HepG2 (cell line): ENCODE measurements around the gene TMEM260. TPM values are rescaled to one million over a fixed set of nuclear protein-coding genes. Genes with fewer than 3 reads are reported as not detected.
A peak's percentile ranks its signal among the peaks of the same experiment; 100 is the strongest.

Experiments
- CBX5 ChIP-seq: sonication (generic); formaldehyde crosslinking; IDR thresholded peaks from 2 replicates; pipeline ENCODE4 v1.4.0; 2020; ENCODE audit warnings: missing genetic modification reagents, borderline replicate concordance
- EP300 ChIP-seq, 3 experiments: sonication (generic) in 1 of 3; formaldehyde crosslinking in 1 of 3; IDR thresholded peaks; 2 replicates each; pipeline versions ENCODE4 v1.5.1 to v1.6.1; 2011 to 2020; ENCODE audit warnings: low read depth in 2 of 3, low read length in 2 of 3, borderline replicate concordance in 1 of 3, improper control_type of control experiment in 1 of 3, mild to moderate bottlenecking in 1 of 3, missing genetic modification reagents in 1 of 3, moderate library complexity in 1 of 3
- KDM3A ChIP-seq: IDR thresholded peaks from 2 replicates; pipeline ENCODE4 v1.6.1; 2018; ENCODE audit warnings: low read depth, missing compliant biosample characterization
- MEIS2 ChIP-seq: sonication (generic); formaldehyde crosslinking; IDR thresholded peaks from 2 replicates; pipeline ENCODE4 v1.9.0; 2021; ENCODE audit warnings: mild to moderate bottlenecking, missing genetic modification reagents
- MYPOP ChIP-seq: sonication (generic); formaldehyde crosslinking; IDR thresholded peaks from 2 replicates; pipeline ENCODE4 v1.8.1; 2023; ENCODE audit warnings: mild to moderate bottlenecking, moderate library complexity, missing genetic modification reagents
- PHF8 ChIP-seq: sonication (generic); formaldehyde crosslinking; IDR thresholded peaks from 2 replicates; pipeline ENCODE4 v1.5.0; 2020; ENCODE audit warnings: missing genetic modification reagents
- PRPF4 ChIP-seq: fragments of 200-400 bp; formaldehyde crosslinking; IDR thresholded peaks from 2 replicates; pipeline ENCODE4 v1.6.1; 2016; ENCODE audit warnings: low read length, low read depth; ENCODE audit not compliant: poor library complexity, severe bottlenecking
- SMARCE1 ChIP-seq: fragments of 450-650 bp; IDR thresholded peaks from 2 replicates; pipeline ENCODE4 v1.6.1; 2017; ENCODE audit warnings: borderline replicate concordance
- TOPORS ChIP-seq: sonication (generic); formaldehyde crosslinking; IDR thresholded peaks from 2 replicates; pipeline ENCODE4 v1.8.0; 2023; ENCODE audit warnings: mild to moderate bottlenecking, missing genetic modification reagents
- TRIM22 ChIP-seq: fragments of 450-650 bp; IDR thresholded peaks from 2 replicates; pipeline ENCODE4 v1.6.1; 2017
- ZBTB37 ChIP-seq: sonication (generic); formaldehyde crosslinking; IDR thresholded peaks from 2 replicates; pipeline ENCODE4 v1.4.0; 2020; ENCODE audit warnings: mild to moderate bottlenecking, missing genetic modification reagents
- ZNF333 ChIP-seq: sonication (generic); formaldehyde crosslinking; IDR thresholded peaks from 2 replicates; pipeline ENCODE4 v1.4.0; 2020; ENCODE audit warnings: mild to moderate bottlenecking, missing genetic modification reagents, borderline replicate concordance
- ZNF441 ChIP-seq: sonication (generic); formaldehyde crosslinking; IDR thresholded peaks from 2 replicates; pipeline ENCODE4 v1.7.0; 2021; ENCODE audit warnings: missing genetic modification reagents, borderline replicate concordance
- ZNF674 ChIP-seq: sonication (generic); formaldehyde crosslinking; IDR thresholded peaks from 2 replicates; pipeline ENCODE4 v1.5.0; 2020; ENCODE audit warnings: low read depth, mild to moderate bottlenecking, missing genetic modification reagents
- polyA plus RNA-seq, 8 experiments: library from polyadenylated mRNA; depleted of rRNA in 3 of 8; stranded (reverse) in 7 of 8; unstranded in 1 of 8; fragments of >200 nt; fragmentation: Illumina TruSeq in 4 of 8; extraction: Trizol in 4 of 8; gene quantifications; 2 replicates each; pipeline versions ENCODE4 v1.2.1 to v1.2.3, GENCODE V29; 2011 to 2016; ENCODE audit warnings: low read depth in 4 of 8, missing spikeins in 1 of 8, mixed read lengths in 1 of 8; ENCODE audit not compliant: insufficient read depth in 1 of 8
- total RNA-seq, 5 experiments: library from RNA; depleted of rRNA; stranded (reverse); fragments of >200 nt; fragmentation: Illumina TruSeq; extraction: Trizol; gene quantifications; 2 replicates each; pipeline ENCODE4 v1.2.3, GENCODE V29; 2016; ENCODE audit warnings: low read depth in 1 of 5
- TF ChIP-seq, protein P1 (sequence below): sonication (generic); formaldehyde crosslinking; IDR thresholded peaks from 2 replicates; pipeline ENCODE4 v1.4.0; 2020; ENCODE audit warnings: missing genetic modification reagents
- TF ChIP-seq, protein P2 (sequence below): sonication (generic); formaldehyde crosslinking; IDR thresholded peaks from 2 replicates; pipeline ENCODE4 v1.5.1; 2020; ENCODE audit warnings: missing genetic modification reagents, mild to moderate bottlenecking, borderline replicate concordance

The TMEM260 gene
- total and polyA plus RNA-seq, 2 of the 13 experiments (the other 11 are each of a cell fraction or from before 2014, with no cell fraction given), result 7.7 to 9.3 TPM

DNA sequence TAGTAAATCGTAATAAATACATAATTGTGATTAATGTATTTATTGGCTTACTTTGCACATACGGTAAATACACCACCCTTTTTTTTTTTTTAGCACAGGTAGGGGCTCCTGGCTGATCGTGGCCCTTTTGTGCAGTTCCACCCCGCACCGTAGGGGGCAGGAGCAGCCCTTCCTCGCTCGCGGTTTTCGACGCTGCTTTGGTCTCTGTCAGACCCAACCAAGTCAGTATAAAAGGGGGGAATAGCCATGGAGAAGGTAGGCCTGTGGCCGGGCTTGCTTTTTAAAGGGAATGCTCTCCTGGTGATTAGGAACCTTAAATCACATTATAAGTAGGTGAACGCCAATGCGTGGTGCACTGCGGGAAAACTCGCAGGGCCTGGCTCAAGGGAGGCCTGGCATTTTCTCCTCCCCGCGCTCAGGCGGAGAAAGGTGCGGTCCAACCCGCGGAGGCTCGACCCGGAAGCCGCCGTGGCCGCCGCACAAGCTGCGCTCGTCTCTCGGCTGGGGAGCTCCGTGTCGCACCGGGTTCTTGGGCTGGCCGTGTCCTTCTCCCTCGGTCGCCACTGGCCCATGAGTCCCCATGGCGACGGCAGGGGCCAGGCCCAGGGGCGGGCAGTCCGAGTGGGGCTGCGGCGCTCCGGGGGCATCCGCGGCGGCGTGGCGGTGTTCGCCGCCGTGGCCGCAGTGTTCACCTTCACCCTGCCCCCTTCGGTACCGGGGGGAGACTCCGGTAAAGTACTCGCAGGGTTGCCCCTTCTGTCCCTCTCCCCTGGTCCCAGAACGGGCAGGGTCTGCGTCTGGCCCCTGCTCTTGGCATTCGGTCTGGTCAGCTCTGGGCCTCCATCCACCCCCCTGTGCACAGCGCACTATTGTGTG is at the start of gene TMEM260 (continued):
- TF ChIP-seq, protein P1, sequence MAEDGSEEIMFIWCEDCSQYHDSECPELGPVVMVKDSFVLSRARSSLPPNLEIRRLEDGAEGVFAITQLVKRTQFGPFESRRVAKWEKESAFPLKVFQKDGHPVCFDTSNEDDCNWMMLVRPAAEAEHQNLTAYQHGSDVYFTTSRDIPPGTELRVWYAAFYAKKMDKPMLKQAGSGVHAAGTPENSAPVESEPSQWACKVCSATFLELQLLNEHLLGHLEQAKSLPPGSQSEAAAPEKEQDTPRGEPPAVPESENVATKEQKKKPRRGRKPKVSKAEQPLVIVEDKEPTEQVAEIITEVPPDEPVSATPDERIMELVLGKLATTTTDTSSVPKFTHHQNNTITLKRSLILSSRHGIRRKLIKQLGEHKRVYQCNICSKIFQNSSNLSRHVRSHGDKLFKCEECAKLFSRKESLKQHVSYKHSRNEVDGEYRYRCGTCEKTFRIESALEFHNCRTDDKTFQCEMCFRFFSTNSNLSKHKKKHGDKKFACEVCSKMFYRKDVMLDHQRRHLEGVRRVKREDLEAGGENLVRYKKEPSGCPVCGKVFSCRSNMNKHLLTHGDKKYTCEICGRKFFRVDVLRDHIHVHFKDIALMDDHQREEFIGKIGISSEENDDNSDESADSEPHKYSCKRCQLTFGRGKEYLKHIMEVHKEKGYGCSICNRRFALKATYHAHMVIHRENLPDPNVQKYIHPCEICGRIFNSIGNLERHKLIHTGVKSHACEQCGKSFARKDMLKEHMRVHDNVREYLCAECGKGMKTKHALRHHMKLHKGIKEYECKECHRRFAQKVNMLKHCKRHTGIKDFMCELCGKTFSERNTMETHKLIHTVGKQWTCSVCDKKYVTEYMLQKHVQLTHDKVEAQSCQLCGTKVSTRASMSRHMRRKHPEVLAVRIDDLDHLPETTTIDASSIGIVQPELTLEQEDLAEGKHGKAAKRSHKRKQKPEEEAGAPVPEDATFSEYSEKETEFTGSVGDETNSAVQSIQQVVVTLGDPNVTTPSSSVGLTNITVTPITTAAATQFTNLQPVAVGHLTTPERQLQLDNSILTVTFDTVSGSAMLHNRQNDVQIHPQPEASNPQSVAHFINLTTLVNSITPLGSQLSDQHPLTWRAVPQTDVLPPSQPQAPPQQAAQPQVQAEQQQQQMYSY (CRISPR knock-in tag), result no peak
- 0 out of 2 replicates have a peak, but pooled peaks have one; percentile 9 for TF ChIP-seq MYPOP (CRISPR knock-in tag)
- TF ChIP-seq, protein P2, sequence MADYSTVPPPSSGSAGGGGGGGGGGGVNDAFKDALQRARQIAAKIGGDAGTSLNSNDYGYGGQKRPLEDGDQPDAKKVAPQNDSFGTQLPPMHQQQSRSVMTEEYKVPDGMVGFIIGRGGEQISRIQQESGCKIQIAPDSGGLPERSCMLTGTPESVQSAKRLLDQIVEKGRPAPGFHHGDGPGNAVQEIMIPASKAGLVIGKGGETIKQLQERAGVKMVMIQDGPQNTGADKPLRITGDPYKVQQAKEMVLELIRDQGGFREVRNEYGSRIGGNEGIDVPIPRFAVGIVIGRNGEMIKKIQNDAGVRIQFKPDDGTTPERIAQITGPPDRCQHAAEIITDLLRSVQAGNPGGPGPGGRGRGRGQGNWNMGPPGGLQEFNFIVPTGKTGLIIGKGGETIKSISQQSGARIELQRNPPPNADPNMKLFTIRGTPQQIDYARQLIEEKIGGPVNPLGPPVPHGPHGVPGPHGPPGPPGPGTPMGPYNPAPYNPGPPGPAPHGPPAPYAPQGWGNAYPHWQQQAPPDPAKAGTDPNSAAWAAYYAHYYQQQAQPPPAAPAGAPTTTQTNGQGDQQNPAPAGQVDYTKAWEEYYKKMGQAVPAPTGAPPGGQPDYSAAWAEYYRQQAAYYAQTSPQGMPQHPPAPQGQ (CRISPR knock-in tag), result no peak
- 0 out of 4 replicates have a peak, but pooled peaks of 1 of the 2 experiments have one; percentile 3 for TF ChIP-seq EP300 (IDR thresholded peaks at IDR 0.05; ENCODE audit: low read depth in 2 of 2, low read length in 2 of 2)
- no peak for TF ChIP-seq EP300 (CRISPR knock-in tag; IDR thresholded peaks at IDR 0.05; ENCODE audit: borderline replicate concordance)
- peak; percentile 80 for TF ChIP-seq CBX5
- TF ChIP-seq ZNF441 (CRISPR knock-in tag), result peak; percentile 78; the same call in 1 of the 2 replicates
- peak; percentile 12; the same call in 1 of the 2 replicates for TF ChIP-seq MEIS2
- no peak for TF ChIP-seq PRPF4
- no peak for TF ChIP-seq TRIM22
- TF ChIP-seq ZBTB37, result no peak
- TF ChIP-seq ZNF674 (CRISPR knock-in tag), result no peak
- no peak for TF ChIP-seq TOPORS (CRISPR knock-in tag)
- TF ChIP-seq SMARCE1, result no peak
- no peak for TF ChIP-seq KDM3A
- peak; percentile 93 for TF ChIP-seq PHF8
- 0 out of 2 replicates have a peak, but pooled peaks have one; percentile 85 for TF ChIP-seq ZNF333 (CRISPR knock-in tag)
